Measurements from ENCODE around the gene CCDC158. TPM values are rescaled to one million over a fixed set of nuclear protein-coding genes. Genes with fewer than 3 reads are reported as not detected.

Gene CCDC158
- total RNA-seq, 1 donor from 2014 or later = not detected

DNA sequence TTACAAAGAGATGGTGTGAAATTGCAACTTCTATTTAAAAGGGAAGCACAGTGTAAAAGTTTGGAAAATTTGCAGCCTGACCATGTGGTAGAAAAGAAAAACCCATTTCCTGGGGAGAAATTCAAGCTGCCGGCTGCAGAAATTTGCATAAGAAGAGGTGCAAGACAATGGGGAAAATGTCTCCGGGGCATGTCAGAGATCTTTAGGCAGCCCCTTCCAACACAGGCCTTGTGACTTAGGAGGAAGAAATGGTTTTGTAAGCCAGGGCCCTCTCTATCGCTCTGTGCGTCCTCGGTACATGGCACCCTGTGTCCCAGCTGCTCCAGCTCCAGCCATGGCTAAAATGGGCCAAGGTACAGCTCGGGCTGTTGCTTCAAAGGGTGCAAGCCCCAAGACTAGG is 40.4 kb downstream of the CCDC158 start:
- no peak overlapping the region for H3K4me3 Mint-ChIP-seq
- no peak overlapping the region for H3K27ac Mint-ChIP-seq
- no peaks in the 10 kb centered on the region for H3K4me1 Mint-ChIP-seq
- no peak for TF ChIP-seq CTCF (IDR thresholded peaks at IDR 0.05)
- ChIA-PET CTCF (no interaction called here), POLR2A (no interaction called here)
- H3K9me3 Mint-ChIP-seq = peaks cover 2% of the 10 kb centered on the region
- no peaks in the 10 kb centered on the region for H3K36me3 Mint-ChIP-seq (ENCODE audit: low read depth)
- DNase-seq (no peak), ATAC-seq (ENCODE audit: low read depth) (no peak)
- intact Hi-C loops (cut with micrococcal nuclease) = no loop called here
- peaks cover 22% of the 10 kb centered on the region for H3K27me3 Mint-ChIP-seq

DNA sequence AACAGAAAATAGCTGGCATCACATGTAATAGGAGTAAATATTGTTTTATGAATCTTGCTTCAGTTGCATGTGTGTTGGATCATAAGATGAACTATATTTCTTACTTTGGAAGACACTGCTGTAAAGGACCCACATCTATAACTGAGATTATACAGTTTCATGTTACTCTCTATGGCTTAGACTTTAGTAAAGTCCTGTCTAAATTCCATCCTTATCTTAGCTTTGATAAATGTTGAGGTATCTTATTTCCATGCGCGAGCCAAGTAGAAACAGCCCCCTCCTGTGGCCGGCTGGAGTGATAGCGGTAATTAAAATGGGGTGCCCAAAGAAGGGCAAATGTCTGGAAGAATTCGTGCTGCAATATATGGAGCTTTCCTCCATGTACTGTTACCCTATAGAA is 43.0 kb downstream of the CCDC158 start:
- peaks cover 5% of the 10 kb centered on the region for H3K27me3 Mint-ChIP-seq
- no peak for TF ChIP-seq CTCF (IDR thresholded peaks at IDR 0.05)
- H3K36me3 Mint-ChIP-seq (ENCODE audit: low read depth) = no peaks in the 10 kb centered on the region
- no peak for ATAC-seq (ENCODE audit: low read depth)
- ChIA-PET CTCF (interaction anchor here (1.1 to 5.8 kb wide), 2 partner anchors 54 to 198 kb away, joined by 3 to 40 read pairs; no protein-coding TSS in a partner anchor), POLR2A (no interaction called here)
- no peak overlapping the region for H3K4me3 Mint-ChIP-seq
- H3K9me3 Mint-ChIP-seq = peaks cover 2% of the 10 kb centered on the region
- no peak overlapping the region for H3K27ac Mint-ChIP-seq
- no peak for DNase-seq
- intact Hi-C loops (cut with micrococcal nuclease) = loop anchor here (1.0 kb wide), 1 partner anchor 198 kb away; no protein-coding TSS in a partner anchor
- no peaks in the 10 kb centered on the region for H3K4me1 Mint-ChIP-seq

GRCh38 chr4:76377481-76377901 is 43.5 kb downstream of the CCDC158 start:
- Mint-ChIP-seq H3K27ac (no peak overlapping the region), H3K9me3 (peaks cover 2% of the 10 kb centered on the region), H3K4me1 (no peaks in the 10 kb centered on the region), H3K27me3 (peaks cover 5% of the 10 kb centered on the region), H3K36me3 (ENCODE audit: low read depth) (no peaks in the 10 kb centered on the region), H3K4me3 (no peak overlapping the region)
- DNase-seq = no peak
- TF ChIP-seq CTCF (IDR thresholded peaks at IDR 0.05) = no peak
- intact Hi-C loops (cut with micrococcal nuclease) = no loop called here
- ChIA-PET CTCF (interaction anchor here (1.1 to 5.8 kb wide), 2 partner anchors 54 to 198 kb away, joined by 3 to 40 read pairs; no protein-coding TSS in a partner anchor), POLR2A (no interaction called here)
- ATAC-seq (ENCODE audit: low read depth) = no peak

DNA sequence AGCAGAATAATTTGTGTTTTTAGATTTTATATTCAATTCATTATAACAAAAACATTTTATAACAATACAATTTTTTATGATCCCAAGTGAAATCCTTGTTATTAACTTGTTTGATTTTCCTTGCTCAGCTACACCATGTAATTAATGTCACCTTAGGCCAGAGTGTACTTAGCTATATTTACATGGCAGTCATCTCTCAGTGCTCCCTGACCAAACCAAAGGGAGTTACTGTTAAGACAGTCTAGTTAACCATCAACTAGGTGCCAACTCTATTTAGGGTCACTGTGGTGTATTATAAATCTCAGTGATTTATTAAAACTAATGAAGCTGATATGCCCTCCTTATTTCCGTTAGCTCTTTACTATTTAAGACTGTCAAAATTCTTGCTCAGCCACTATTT is 44.4 kb downstream of the CCDC158 start:
- no peak for DNase-seq
- Mint-ChIP-seq H3K4me3 (no peak overlapping the region), H3K36me3 (ENCODE audit: low read depth) (no peaks in the 10 kb centered on the region), H3K27ac (no peak overlapping the region), H3K27me3 (peaks cover 1% of the 10 kb centered on the region), H3K4me1 (no peaks in the 10 kb centered on the region), H3K9me3 (peaks cover 2% of the 10 kb centered on the region)
- ChIA-PET CTCF (interaction anchor here (5.8 kb wide), 1 partner anchor 197 kb away, joined by 40 read pairs; no protein-coding TSS in a partner anchor), POLR2A (no interaction called here)
- ATAC-seq (ENCODE audit: low read depth) = no peak
- intact Hi-C loops (cut with micrococcal nuclease) = no loop called here
- no peak for TF ChIP-seq CTCF (IDR thresholded peaks at IDR 0.05)

DNA sequence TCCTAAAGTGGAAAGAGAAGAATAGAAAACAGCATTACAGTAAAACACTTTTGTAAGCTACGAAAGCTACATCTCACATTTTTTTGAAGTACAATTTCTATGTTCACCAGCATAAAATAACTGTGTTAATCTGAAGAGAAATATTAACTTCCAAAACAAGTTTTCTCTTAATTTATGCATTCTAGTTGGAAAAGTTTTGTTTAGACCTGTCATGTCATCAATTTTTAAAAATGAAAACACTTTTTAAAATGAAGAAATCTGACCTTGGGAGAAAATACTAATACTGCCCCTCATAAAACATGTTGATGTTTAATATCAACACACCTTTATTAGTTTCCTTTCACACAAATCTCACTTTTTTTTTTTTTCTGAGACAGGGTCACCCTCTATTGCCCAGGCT is 45.2 kb downstream of the CCDC158 start:
- Mint-ChIP-seq H3K27ac (no peak overlapping the region), H3K27me3 (peaks cover 1% of the 10 kb centered on the region), H3K36me3 (ENCODE audit: low read depth) (no peaks in the 10 kb centered on the region), H3K4me1 (no peaks in the 10 kb centered on the region), H3K4me3 (no peak overlapping the region), H3K9me3 (peaks cover 2% of the 10 kb centered on the region)
- ATAC-seq (ENCODE audit: low read depth) = no peak
- ChIA-PET CTCF (interaction anchor here (5.8 kb wide), 1 partner anchor 196 kb away, joined by 40 read pairs; no protein-coding TSS in a partner anchor), POLR2A (no interaction called here)
- TF ChIP-seq CTCF (IDR thresholded peaks at IDR 0.05) = no peak
- DNase-seq = no peak
- intact Hi-C loops (cut with micrococcal nuclease) = no loop called here

All from activated B cell treated with CpG ODN at 0.5 μM for 24 hours (primary cell).